Mesenteric fat pad (tissue), 1 donor: ENCODE results near the gene FGF8. TPM values are rescaled to one million over a fixed set of nuclear protein-coding genes. Genes with fewer than 3 reads are reported as not detected.

Experiments
- DNase-seq: peaks from one replicate; pipeline ENCODE4 v3.0.0-alpha.2; 2020; ENCODE audit warnings: low spot score
- total RNA-seq: library from RNA; stranded (reverse); fragmentation: NEBNext Ultra II Directional; extraction: Animal tissue kit (Norgen Biotek cat#: 25700); gene quantifications from one replicate; pipeline ENCODE4 v1.2.1, GENCODE V29; 2021
- donor health status: DM: yes; HTN: yes; CAD: no.

The FGF8 gene
- total RNA-seq, 1 donor from 2014 or later = not detected

- no peak for DNase-seq
Measured at GRCh38 chr10:101741938-101742337, 34.0 kb downstream of the FGF8 start.

- no peak for DNase-seq
Measured at GRCh38 chr10:101736666-101737065, 39.2 kb downstream of the FGF8 start.

- DNase-seq = no peak
Measured at GRCh38 chr10:101732096-101732495, 43.8 kb downstream of the FGF8 start.

- no peak for DNase-seq
Measured at GRCh38 chr10:101726115-101726387, 49.9 kb downstream of the FGF8 start.

- no peak for DNase-seq
Measured at GRCh38 chr10:101725296-101726114, 50.4 kb downstream of the FGF8 start.

GRCh38 chr10:101724446-101724845 lies 51.5 kb downstream of the FGF8 start:
- no peak for DNase-seq

- DNase-seq = no peak
Measured at GRCh38 chr10:101723176-101723575, 52.7 kb downstream of the FGF8 start.

- DNase-seq = no peak
Measured at GRCh38 chr10:101721806-101722205, 54.1 kb downstream of the FGF8 start.

GRCh38 chr10:101720606-101721230 lies 55.2 kb downstream of the FGF8 start:
- no peak for DNase-seq

Other genes starting within 250 kb of the FGF8 start
- 15.5 TPM for gene POLL, start 187.9 kb downstream of the FGF8 start, total RNA-seq
- 5.2 TPM for gene DPCD, start 187.8 kb downstream of the FGF8 start, total RNA-seq
- 55.5 TPM for gene FBXW4, start 80.9 kb downstream of the FGF8 start, total RNA-seq
- gene NPM3, start 7.3 kb upstream of the FGF8 start, total RNA-seq = 18.8 TPM
- gene OGA, start 42.3 kb upstream of the FGF8 start, total RNA-seq = 92.7 TPM
- 151 TPM for gene KCNIP2, start 67.7 kb upstream of the FGF8 start, total RNA-seq